ENCODE data around the gene PHLPP1. TPM values are rescaled to one million over a fixed set of nuclear protein-coding genes. Genes with fewer than 3 reads are reported as not detected.
"Not testable (repeated sequence)": the region's sequence is repeated elsewhere in the genome, so short reads cannot be mapped to it uniquely, and the experiment has no call there.

Gene PHLPP1
- total RNA-seq, 1 experiment from 2014 or later, result 14.7 TPM

- H2AFZ ChIP-seq (ENCODE audit: low read depth, low read length, poor library complexity, severe bottlenecking); CTCF ChIA-PET; H3K27me3 ChIP-seq (ENCODE audit: insufficient read depth, low read length); ATAC-seq; H3K27ac ChIP-seq (ENCODE audit: low read depth, low read length); POLR2A ChIA-PET; intact Hi-C loops (cut with micrococcal nuclease); H4K20me1 ChIP-seq (ENCODE audit: insufficient read depth); H3K9me3 ChIP-seq (ENCODE audit: control insufficient read depth in 1 of 2, insufficient read depth in 1 of 2, low read depth in 1 of 2, low read length in 2 of 2); H3K4me1 ChIP-seq (ENCODE audit: control insufficient read depth in 1 of 2, insufficient read depth in 2 of 2, low read length in 2 of 2); H3K9ac ChIP-seq (ENCODE audit: low read length); H3K9me2 ChIP-seq (ENCODE audit: insufficient read depth); H3K79me2 ChIP-seq (ENCODE audit: insufficient read depth, low read length); DNase-seq (ENCODE audit: low read depth, low spot score); H3K4me2 ChIP-seq (ENCODE audit: low read length); H3K36me3 ChIP-seq (ENCODE audit: control insufficient read depth in 1 of 2, insufficient read depth in 2 of 2, low read length in 2 of 2); BruUV-seq (replicated peaks); H3K4me3 ChIP-seq (replicated peaks in 1 of 2; ENCODE audit: low read depth in 1 of 2, low read length in 2 of 2): not testable (repeated sequence)
- RAD21 ChIA-PET (ENCODE audit: low non-redundant PET in 1 of 2, low total read pairs in 2 of 2, uncharacterized antibody in 2 of 2, unreplicated experiment in 2 of 2), result interaction anchor here in 1 of 2 experiments (0.6 kb wide), 1 partner anchor 242 kb away, joined by 5 read pairs; no protein-coding TSS in a partner anchor
Observed at GRCh38 chr18:62709908-62710307, 5.4 kb upstream of the PHLPP1 start.

GRCh38 chr18:62710417-62710816 lies 4.9 kb upstream of the PHLPP1 start:
- Histone ChIP-seq H3K9me2 (ENCODE audit: insufficient read depth) (no peaks in the 10 kb centered on the region), H3K9me3 (ENCODE audit: control insufficient read depth in 1 of 2, insufficient read depth in 1 of 2, low read depth in 1 of 2, low read length in 2 of 2) (no peaks in the 10 kb centered on the region), H2AFZ (ENCODE audit: low read depth, low read length, poor library complexity, severe bottlenecking) (no peak overlapping the region), H4K20me1 (ENCODE audit: insufficient read depth) (no peaks in the 10 kb centered on the region), H3K27me3 (ENCODE audit: insufficient read depth, low read length) (no peaks in the 10 kb centered on the region), H3K36me3 (ENCODE audit: control insufficient read depth in 1 of 2, insufficient read depth in 2 of 2, low read length in 2 of 2) (no peaks in the 10 kb centered on the region), H3K79me2 (ENCODE audit: insufficient read depth, low read length) (no peaks in the 10 kb centered on the region), H3K4me3 (replicated peaks in 1 of 2; ENCODE audit: low read depth in 1 of 2, low read length in 2 of 2) (no peak overlapping the region), H3K4me2 (ENCODE audit: low read length) (no peak overlapping the region), H3K4me1 (ENCODE audit: control insufficient read depth in 1 of 2, insufficient read depth in 2 of 2, low read length in 2 of 2) (peaks cover 0 to 7% of the 10 kb centered on the region in 2 experiments; a peak in 2 of 4 replicates), H3K9ac (ENCODE audit: low read length) (no peak overlapping the region), H3K27ac (ENCODE audit: low read depth, low read length) (no peak overlapping the region)
- DNase-seq (ENCODE audit: low read depth, low spot score) (no peak), ATAC-seq (no peak)
- intact Hi-C loops (cut with micrococcal nuclease), result no loop called here
- CTCF ChIA-PET, result no interaction called here
- no TSS peak for BruUV-seq (replicated peaks)
- POLR2A ChIA-PET, result no interaction called here
- RAD21 ChIA-PET (ENCODE audit: low non-redundant PET in 1 of 2, low total read pairs in 2 of 2, uncharacterized antibody in 2 of 2, unreplicated experiment in 2 of 2), result interaction anchor here in 1 of 2 experiments (0.6 kb wide), 1 partner anchor 241 kb away, joined by 5 read pairs; no protein-coding TSS in a partner anchor
- no peak for TF ChIP-seq SP1 (IDR thresholded peaks at IDR 0.05; ENCODE audit: low read depth)
- TF ChIP-seq EZH2phosphoT487 (IDR thresholded peaks at IDR 0.05; ENCODE audit: borderline replicate concordance), result no peak
- no peak for TF ChIP-seq TCF7L2 (IDR thresholded peaks at IDR 0.05; ENCODE audit: borderline replicate concordance, extremely low read depth, insufficient read depth, insufficient read length)
- no peak for TF ChIP-seq SIN3A (IDR thresholded peaks at IDR 0.05; ENCODE audit: low read depth)
- TF ChIP-seq YY1 (IDR thresholded peaks at IDR 0.05; ENCODE audit: extremely low read depth, insufficient replicate concordance, low read depth, low read length), result no peak
- TF ChIP-seq JUND (IDR thresholded peaks at IDR 0.05), result no peak
- no peak for TF ChIP-seq RAD21 (IDR thresholded peaks at IDR 0.05; ENCODE audit: low read depth)
- TF ChIP-seq ATF3 (IDR thresholded peaks at IDR 0.05), result no peak
- no peak for TF ChIP-seq POLR2A (IDR thresholded peaks at IDR 0.05; ENCODE audit: borderline replicate concordance, extremely low read depth, insufficient read depth, insufficient read length)
- TF ChIP-seq ZFX (IDR thresholded peaks at IDR 0.05), result no peak
- no peak for TF ChIP-seq CTCF (IDR thresholded peaks at IDR 0.05 in 2 of 3, conservative IDR thresholded peaks at IDR 0.05 in 1 of 3; ENCODE audit: borderline replicate concordance in 1 of 3, insufficient read depth in 1 of 3, low read depth in 2 of 3, low read length in 2 of 3)
- no peak for TF ChIP-seq ZBTB33 (IDR thresholded peaks at IDR 0.05; ENCODE audit: extremely low read depth, insufficient replicate concordance, low read length)
- no peak for TF ChIP-seq REST (IDR thresholded peaks at IDR 0.05; ENCODE audit: low read depth)

All from HCT116 (cell line).